NT2/D1 (cell line): ENCODE measurements around the gene CELF2.

Experiments used
- SUZ12 ChIP-seq: IDR thresholded peaks from 2 replicates; pipeline ENCODE4 v1.6.1; 2011; ENCODE audit not compliant: insufficient read length, insufficient read depth; ENCODE audit errors: extremely low read depth
- ZNF274 ChIP-seq: IDR thresholded peaks from 2 replicates; pipeline ENCODE4 v1.6.1; 2011; ENCODE audit warnings: mild to moderate bottlenecking, low read depth, low read length

DNA sequence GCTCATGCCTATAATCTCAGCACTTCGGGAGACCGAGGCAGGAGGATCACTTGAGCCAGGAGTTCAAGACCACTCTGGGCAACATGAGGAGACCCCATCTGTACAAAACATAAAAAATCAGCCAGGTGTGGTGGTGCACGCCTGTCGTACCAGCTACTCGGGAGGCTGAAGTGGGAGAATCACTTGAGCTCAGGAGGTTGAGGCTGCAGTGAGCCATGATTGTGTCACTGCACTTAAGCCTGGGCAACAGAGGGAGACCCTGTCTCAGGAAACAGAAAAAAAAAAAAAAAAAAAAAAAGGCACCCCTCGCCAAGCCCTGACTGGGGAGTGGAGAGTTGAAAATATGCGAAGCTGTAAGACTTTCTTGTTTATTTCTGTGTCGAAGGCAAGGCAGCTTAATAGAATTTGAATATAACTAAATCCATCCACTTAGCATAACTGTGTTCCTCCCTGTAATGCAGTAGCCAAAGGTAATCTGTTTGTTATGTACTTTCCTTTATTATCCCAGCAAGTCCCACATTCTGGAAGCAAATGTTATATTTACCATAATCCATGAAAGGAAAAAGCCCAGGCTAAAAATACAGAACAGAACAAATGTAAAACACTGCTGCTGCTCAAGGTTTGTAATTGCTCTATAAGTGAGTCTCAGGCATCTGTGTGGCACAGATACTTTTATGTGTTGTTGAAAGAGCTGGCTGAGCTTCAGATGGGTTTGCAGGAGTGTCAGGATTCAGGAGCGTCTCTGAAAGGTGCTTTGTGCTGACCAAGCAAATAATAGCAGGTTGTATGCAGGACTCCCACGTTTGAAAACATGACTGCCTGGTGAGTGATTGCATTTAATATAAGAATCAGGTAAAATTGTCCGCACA lies 127.2 kb downstream of the CELF2 start:
- no peak for TF ChIP-seq ZNF274
- no peak for TF ChIP-seq SUZ12
